NCI-H128 (cell line): Measurements from ENCODE around the gene TAMM41.
"Not testable (repeated sequence)": the region's sequence is repeated elsewhere in the genome, so short reads cannot be mapped to it uniquely, and the experiment has no call there.

Source experiments
- DNase-seq: peaks from one replicate; lab custom pipeline; 2025; ENCODE audit not compliant: unreplicated experiment; lab: John Stamatoyannopoulos, UW

TAMM41 gene

DNA sequence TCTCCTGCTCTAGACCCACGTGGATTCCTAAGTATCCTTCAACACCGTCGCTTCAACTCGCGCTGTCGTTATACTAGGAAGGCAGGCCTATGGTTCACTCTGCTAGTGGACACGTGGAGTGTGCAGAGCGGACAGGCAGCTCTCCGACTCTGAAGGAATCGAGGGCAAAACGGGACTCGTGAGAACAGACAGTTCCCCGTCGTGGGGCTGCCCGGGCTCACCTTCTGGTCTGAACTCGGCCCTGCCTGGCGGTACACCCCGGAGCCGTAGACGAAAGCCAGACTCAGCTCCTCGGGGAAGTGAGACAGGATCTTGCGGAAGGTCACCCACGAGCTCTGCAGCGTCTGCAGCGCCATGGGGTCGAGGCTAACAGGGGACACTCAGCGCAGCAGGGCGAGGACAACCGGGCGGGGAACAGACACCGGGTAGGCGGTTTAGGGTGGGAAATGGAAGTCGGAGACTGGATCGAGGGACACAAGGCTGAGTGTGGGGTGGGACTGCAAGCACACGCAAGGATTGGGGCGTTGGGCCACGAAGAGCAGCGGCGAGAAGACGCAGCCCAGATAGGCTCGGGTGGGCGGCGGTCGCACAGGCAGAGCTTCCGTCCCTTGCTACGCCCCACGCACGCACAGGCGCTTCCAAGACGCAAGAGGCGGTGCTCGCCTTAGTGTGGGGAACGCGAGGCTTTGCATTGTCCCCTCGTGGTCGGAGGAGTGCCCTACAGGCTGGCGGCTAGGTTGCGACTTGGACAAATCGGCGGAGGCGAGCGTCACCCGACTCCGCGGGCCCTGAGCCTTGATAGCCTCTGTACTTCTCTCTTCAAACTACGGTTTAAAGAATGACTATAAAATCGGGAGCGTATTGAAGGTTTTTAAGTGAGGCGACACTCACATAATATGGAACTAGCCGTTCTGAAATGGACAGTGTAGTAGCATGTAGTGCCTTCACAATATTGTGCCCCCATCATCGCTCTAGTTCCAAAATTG, at the start of gene TAMM41:
TSS of gene TAMM41 (minus strand) at position 605 of the 986 bp plus-strand sequence. CDS start at position 356, 249 bp downstream.
- peak; percentile 60 for DNase-seq

- no peak for DNase-seq
These were observed 32.2 kb upstream of the TAMM41 start for GRCh38 chr3:11878837-11879236.

DNA sequence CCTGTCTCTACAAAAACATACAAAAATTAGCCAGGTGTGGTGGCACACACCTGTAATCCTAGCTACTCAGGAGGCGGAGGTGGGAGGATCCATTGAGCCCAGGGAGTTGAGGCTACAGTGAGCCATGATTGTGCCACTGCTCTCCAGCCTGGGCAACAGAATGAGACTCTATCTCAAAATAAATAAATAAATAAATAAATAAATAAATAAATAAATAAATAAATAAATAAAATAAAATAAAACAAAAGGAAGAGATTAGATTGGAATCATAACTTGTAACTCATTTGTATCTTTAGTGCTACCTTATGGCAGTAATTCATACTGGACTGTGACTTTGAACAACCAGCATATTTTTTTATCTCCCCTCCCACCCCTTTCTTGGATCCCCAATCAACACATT, 28.0 kb upstream of the TAMM41 start:
- DNase-seq, result not testable (repeated sequence)

DNA sequence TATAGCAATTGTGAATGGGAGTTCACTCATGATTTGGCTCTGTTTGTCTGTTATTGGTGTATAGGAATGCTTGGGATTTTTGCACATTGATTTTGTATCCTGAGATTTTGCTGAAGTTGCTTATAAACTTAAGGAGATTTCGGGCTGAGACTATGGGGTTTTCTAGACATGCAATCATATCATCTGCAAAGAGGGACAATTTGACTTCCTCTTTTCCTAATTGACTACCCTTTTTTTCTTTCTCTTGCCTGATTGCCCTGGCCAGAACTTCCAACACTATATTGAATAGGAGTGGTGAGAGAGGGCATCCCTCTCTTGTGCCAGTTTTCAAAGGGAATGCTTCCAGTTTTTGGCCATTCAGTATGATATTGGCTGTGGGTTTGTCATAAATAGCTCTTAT, 17.1 kb upstream of the TAMM41 start:
- DNase-seq, result not testable (repeated sequence)

DNA sequence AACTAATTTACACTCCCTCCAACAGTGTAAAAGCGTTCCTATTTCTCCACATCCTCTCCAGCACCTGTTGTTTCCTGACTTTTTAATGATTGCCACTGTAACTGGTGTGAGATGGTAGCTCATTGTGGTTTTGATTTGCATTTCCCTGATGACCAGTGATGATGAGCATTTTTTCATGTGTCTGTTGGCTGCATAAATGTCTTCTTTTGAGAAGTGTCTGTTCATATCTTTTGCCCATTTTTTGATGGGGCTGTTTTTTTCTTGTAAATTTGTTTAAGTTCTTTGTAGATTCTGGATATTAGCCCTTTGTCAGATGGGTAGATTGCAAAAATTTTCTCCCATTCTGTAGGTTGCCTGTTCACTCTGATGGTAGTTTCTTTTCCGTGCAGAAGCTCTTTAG, 15.9 kb upstream of the TAMM41 start:
- not testable (repeated sequence) for DNase-seq

- not testable (repeated sequence) for DNase-seq
These were observed 15.5 kb upstream of the TAMM41 start for GRCh38 chr3:11862145-11862544.

GRCh38 chr3:11860213-11860612, 13.5 kb upstream of the TAMM41 start:
- not testable (repeated sequence) for DNase-seq

DNA sequence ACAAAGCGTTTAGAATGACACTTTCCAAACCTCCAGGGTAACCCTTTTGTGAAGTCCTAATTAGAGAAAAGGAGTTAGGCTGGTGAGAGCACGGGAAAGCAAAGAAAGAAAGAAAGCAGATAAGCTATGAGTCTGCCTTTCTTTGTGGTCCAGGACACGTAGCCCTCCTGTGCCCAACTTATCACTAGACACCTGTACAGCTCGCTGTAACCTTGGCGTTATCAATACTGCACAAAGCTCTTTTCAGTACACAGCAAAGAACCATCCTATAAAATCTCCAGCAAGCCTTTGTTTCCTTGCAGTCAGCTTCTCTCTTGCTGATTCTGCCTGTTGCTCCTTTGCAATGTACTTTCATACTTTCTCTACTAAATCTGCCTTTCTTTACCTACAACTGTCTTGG, 6.8 kb upstream of the TAMM41 start:
- DNase-seq, result no peak

DNA sequence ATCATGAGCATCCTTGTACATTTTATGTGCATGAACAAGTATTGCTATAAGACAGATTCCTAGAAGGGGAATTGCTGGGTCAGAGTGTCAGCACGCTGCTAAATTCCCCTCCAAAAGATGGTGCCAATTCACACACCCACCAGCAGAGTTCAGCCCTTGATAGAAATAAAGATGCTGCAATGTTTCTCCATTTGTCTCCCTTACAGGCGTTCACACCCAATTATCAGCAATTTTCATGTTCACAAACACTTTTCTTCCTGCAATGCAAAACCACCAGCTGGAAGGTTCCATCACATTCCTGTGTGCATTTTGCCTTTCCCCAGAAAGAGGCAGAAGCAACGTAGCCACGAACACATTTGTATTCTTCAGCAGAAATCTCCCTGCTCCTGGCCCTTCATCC, 3.3 kb upstream of the TAMM41 start:
- DNase-seq, result no peak

- no peak for DNase-seq
These were observed 922 bp upstream of the TAMM41 start for GRCh38 chr3:11847607-11848006.

DNA sequence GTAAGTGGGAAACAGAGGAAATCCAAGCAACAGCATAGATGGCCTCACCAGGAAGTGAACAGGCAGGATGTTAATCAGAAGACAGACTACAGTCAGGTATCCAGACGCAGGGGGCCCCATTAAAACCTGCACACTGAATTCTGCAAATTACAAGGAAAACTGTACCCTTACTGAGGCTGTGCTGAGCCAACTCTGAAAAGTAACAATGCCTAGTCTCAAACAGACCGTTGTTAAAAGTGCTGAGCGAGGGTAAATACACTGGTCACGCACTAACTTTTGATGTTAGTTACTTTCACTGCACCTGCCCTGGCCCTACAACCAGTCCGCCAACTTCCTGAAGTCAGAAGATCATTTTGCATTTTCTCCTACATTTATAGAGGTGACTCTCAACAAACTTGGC, 1.0 kb downstream of the TAMM41 start:
- DNase-seq, result no peak

DNA sequence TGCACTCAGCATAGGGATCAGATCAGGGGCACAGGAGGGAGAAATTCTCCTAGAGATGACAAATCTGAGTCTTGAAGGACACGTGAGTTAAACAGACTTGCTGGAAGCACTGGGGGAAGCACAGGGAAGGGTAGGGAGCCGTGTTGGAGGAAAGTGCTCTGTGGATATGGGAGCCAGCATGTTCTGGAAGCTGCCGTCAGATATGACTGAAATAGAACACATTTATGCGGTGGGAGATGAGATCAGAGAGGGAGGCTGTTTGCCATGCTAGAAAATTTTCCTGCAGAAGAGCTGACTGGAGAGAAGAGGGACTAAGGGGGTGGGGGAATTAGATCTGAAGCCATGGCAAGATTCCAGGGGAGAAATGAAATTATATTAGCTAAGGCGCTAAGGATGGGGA, 1.8 kb downstream of the TAMM41 start:
- no peak for DNase-seq

GRCh38 chr3:11835028-11835639, 11.6 kb downstream of the TAMM41 start:
- DNase-seq, result no peak

DNA sequence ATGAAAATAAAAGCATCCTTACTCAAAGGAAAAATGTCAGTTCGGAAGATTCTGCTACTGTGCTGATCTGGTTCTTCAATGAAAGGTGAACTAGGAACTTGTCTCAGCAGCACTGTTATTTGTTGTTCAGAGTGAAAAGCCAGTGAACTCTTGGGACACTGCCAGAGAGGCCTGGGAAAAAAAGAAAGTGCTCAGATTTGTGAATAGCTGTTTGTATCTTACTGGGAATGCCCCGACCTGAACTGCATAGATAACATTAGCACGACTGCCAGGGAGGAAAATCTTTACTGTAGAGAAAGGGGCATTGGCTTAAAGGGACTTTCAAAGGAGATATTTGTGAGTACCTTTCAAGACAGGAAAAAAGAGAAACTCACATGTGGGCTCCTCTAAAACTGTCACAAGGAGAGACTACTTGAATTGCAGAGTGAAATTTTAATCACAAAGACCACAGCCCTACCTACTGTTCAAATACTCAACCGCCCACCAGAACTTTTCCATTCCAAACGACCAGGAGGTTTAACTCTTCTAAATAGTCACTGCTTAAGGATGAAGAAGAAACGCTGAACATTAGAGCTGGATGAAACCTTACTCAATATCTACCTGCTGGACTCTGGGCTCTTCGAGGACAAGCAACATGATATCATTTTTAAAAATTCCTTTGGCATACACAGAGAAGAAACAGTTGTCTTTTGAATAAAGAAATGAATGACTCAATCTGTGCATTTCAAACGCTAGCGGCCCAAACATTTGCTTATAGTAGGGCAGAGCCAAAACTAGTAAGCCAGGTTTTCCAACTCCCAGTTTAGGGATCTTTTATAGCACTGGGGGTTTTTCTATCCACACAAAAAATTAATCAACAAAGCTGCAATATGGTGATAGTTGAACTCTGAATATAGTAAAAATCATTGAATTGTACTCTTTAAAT, 13.4 kb downstream of the TAMM41 start:
- no peak for DNase-seq

GRCh38 chr3:11829416-11829815, 17.3 kb downstream of the TAMM41 start:
- DNase-seq, result no peak

- DNase-seq, result no peak
These were observed 19.9 kb downstream of the TAMM41 start for GRCh38 chr3:11826628-11827265.

GRCh38 chr3:11825301-11825700, 21.4 kb downstream of the TAMM41 start:
- no peak for DNase-seq

- no peak for DNase-seq
These were observed 26.1 kb downstream of the TAMM41 start for GRCh38 chr3:11820531-11821041.

GRCh38 chr3:11819146-11819689, 27.5 kb downstream of the TAMM41 start:
- no peak for DNase-seq

DNA sequence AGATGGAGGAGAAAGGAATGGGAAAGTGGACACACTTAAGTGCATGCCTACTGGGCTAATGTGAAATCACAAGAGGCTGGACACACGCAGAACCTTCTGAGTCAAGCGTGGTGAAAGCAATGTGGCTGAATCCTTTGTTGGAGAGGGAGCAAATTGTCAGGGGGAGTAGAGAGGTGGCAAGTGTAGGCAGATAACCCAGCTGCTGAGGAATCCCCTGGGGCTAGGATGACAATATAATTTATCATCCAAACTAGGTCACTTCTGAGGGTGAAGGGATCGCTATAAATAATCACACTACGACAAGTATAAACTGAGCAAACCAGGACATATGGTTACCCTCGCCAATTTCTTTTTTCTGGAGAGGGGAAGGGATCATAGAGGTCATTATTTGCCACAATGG, 28.7 kb downstream of the TAMM41 start:
- no peak for DNase-seq
